OCI-LY3 (cell line): ENCODE results near the gene RMND5B.

ENCODE experiments used
- H2AFZ ChIP-seq: fragments of 200-600, 300-600 bp; shearing (Covaris generic); 2 replicates; pipeline ENCODE4 v1.6.0; 2014; ENCODE audit warnings: antibody characterized with exemption, low read depth, low read length
- H3K27ac ChIP-seq: fragments of 200-600, 300-600 bp; sonication (generic); 2 replicates; pipeline ENCODE4 v1.5.1; 2014; ENCODE audit warnings: mild to moderate bottlenecking, low read length, moderate library complexity, mixed read lengths
- H3K27me3 ChIP-seq: fragments of 200-600, 300-600 bp; sonication (generic); 2 replicates; pipeline ENCODE4 v1.6.1; 2014; ENCODE audit warnings: low read depth, low read length, mixed read lengths
- H3K36me3 ChIP-seq: fragments of 200-600, 300-600 bp; sonication (generic); replicated peaks from 2 replicates; pipeline ENCODE3; 2014; ENCODE audit warnings: low read depth, low read length, mixed read lengths
- H3K4me1 ChIP-seq: fragments of 300-600, 200-600 bp; sonication (generic); 2 replicates; pipeline ENCODE4 v1.6.1; 2014; ENCODE audit warnings: low read length, mixed read lengths
- H3K4me2 ChIP-seq: fragments of 200-600, 300-600 bp; sonication (generic); 2 replicates; pipeline ENCODE4 v1.6.1; 2014; ENCODE audit warnings: low read length, mixed read lengths
- H3K4me3 ChIP-seq: fragments of 300-600, 200-600 bp; sonication (generic); 2 replicates; pipeline ENCODE4 v1.5.1; 2014; ENCODE audit warnings: antibody characterized with exemption, mild to moderate bottlenecking, low read length, moderate library complexity
- H3K79me2 ChIP-seq: fragments of 300-600, 200-600 bp; shearing (Covaris generic); 2 replicates; pipeline ENCODE4 v1.6.1; 2014; ENCODE audit warnings: mild to moderate bottlenecking, low read length, mixed read lengths
- H3K9ac ChIP-seq: fragments of 300-600, 200-600 bp; shearing (Covaris generic); 2 replicates; pipeline ENCODE4 v1.6.0; 2014; ENCODE audit warnings: mild to moderate bottlenecking, low read length, moderate library complexity
- H3K9me3 ChIP-seq: fragments of 200-600, 300-600 bp; shearing (Covaris generic); 2 replicates; pipeline ENCODE4 v1.6.1; 2014; ENCODE audit warnings: low read length, mixed read lengths; ENCODE audit not compliant: insufficient read depth
- H4K20me1 ChIP-seq: fragments of 200-600, 300-600 bp; sonication (generic); 2 replicates; pipeline ENCODE4 v1.6.1; 2016; ENCODE audit warnings: low read length, mixed read lengths; ENCODE audit not compliant: insufficient read depth
- EZH2phosphoT487 ChIP-seq: fragments of 200-600 bp; shearing (Covaris generic); IDR thresholded peaks from 2 replicates; pipeline ENCODE4 v1.6.1; 2018; ENCODE audit warnings: antibody characterized with exemption, mixed run types, low read depth
- TF ChIP-seq, protein P1 (sequence below): fragments of 200-600, 300-600 bp; sonication (generic); IDR thresholded peaks from 2 replicates; pipeline ENCODE4 v1.5.1; 2014; ENCODE audit warnings: antibody characterized with exemption, low read length, low read depth

Gene RMND5B

DNA sequence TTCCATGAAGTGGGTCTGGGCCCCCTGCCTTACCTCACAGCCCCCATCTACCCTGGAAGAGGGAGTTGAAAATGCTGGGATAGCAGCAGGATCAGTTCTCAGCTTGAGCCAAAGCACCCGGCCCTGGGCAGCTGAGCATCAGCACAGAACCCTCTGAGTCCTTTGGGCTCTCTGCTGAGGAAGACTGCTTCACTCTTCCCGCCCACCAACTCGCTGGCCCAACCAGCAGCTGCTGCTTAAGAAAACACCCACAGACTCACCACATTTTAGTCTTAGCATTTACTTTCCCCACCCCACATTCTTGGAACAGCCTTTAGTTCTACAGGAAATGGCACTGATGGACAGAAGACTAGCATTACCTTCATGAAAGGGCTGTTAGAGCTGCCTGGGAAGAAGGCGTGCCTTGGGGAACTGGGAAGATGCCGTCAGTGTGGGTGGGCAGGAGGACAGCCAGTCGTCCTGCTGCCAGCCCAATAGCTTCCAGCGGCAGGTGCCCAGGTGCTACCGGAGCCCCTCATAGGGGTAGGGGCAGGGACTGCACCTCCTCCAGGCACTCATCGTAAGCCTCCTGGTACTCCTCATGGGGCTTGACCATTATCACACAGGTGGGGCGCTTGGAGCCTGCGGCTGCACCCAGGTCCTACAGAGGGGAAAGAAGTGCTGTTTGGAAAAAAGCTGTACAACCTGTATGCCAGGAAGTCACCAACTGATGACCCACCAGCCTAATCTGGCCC, 18.6 kb downstream of the RMND5B start:
- H3K36me3 ChIP-seq: peaks cover 57% of the 10 kb centered on the region
- H3K4me2 ChIP-seq: no peak overlapping the region
- no peak overlapping the region for H3K27ac ChIP-seq
- H3K27me3 ChIP-seq: no peaks in the 10 kb centered on the region
- H2AFZ ChIP-seq: no peak overlapping the region
- H4K20me1 ChIP-seq: no peaks in the 10 kb centered on the region
- H3K79me2 ChIP-seq: peaks cover 24% of the 10 kb centered on the region
- no peaks in the 10 kb centered on the region for H3K9me3 ChIP-seq
- no peak overlapping the region for H3K4me3 ChIP-seq
- no peak for TF ChIP-seq EZH2phosphoT487
- TF ChIP-seq, protein P1, sequence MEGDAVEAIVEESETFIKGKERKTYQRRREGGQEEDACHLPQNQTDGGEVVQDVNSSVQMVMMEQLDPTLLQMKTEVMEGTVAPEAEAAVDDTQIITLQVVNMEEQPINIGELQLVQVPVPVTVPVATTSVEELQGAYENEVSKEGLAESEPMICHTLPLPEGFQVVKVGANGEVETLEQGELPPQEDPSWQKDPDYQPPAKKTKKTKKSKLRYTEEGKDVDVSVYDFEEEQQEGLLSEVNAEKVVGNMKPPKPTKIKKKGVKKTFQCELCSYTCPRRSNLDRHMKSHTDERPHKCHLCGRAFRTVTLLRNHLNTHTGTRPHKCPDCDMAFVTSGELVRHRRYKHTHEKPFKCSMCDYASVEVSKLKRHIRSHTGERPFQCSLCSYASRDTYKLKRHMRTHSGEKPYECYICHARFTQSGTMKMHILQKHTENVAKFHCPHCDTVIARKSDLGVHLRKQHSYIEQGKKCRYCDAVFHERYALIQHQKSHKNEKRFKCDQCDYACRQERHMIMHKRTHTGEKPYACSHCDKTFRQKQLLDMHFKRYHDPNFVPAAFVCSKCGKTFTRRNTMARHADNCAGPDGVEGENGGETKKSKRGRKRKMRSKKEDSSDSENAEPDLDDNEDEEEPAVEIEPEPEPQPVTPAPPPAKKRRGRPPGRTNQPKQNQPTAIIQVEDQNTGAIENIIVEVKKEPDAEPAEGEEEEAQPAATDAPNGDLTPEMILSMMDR: no peak
- H3K9ac ChIP-seq: no peak overlapping the region
- peaks cover 15% of the 10 kb centered on the region for H3K4me1 ChIP-seq

DNA sequence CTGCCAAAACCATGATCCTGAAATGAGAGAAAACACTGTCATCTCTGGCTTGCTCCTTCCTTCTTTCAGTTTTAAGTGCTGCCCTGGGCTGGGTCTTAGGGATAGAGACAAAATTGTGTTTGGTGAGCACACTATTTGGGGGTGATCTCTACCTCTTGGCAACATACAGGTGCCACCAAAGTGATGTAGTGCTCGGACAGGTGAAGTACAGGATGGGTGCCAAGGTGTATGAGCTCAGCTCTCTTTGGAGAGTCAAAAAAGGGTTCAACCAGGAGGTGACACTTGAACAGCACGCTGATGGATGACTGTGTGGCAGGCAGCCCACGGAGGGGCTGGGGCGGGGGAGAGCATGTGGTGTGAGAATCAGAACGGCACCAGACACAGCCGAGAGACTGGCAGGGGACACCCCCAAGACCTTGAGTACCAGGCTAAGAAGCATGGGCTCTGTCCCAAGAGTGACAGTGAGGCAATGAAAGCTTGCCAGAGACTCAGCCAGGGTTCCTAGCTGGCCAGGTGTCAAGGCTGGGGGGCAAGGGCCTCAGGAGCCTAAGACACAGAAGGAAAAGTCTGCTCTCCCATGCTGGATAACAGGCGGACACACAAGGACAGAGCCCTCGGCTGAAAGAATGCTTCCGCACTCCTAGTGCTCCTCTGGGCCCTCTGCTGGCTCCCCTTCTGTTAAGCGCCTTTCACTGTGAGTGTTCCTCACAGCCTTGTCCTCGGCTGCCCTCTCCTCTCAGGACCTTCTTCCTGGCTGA, 20.3 kb downstream of the RMND5B start:
- no peak overlapping the region for H3K4me3 ChIP-seq
- no peak overlapping the region for H3K9ac ChIP-seq
- H3K9me3 ChIP-seq: no peaks in the 10 kb centered on the region
- peaks cover 14% of the 10 kb centered on the region for H3K4me1 ChIP-seq
- H3K27me3 ChIP-seq: no peaks in the 10 kb centered on the region
- H3K79me2 ChIP-seq: peaks cover 24% of the 10 kb centered on the region
- peaks cover 56% of the 10 kb centered on the region for H3K36me3 ChIP-seq
- no peak overlapping the region for H3K4me2 ChIP-seq
- no peak overlapping the region for H2AFZ ChIP-seq
- H4K20me1 ChIP-seq: no peaks in the 10 kb centered on the region
- TF ChIP-seq EZH2phosphoT487: no peak
- TF ChIP-seq, protein P1: no peak
- no peak overlapping the region for H3K27ac ChIP-seq

DNA sequence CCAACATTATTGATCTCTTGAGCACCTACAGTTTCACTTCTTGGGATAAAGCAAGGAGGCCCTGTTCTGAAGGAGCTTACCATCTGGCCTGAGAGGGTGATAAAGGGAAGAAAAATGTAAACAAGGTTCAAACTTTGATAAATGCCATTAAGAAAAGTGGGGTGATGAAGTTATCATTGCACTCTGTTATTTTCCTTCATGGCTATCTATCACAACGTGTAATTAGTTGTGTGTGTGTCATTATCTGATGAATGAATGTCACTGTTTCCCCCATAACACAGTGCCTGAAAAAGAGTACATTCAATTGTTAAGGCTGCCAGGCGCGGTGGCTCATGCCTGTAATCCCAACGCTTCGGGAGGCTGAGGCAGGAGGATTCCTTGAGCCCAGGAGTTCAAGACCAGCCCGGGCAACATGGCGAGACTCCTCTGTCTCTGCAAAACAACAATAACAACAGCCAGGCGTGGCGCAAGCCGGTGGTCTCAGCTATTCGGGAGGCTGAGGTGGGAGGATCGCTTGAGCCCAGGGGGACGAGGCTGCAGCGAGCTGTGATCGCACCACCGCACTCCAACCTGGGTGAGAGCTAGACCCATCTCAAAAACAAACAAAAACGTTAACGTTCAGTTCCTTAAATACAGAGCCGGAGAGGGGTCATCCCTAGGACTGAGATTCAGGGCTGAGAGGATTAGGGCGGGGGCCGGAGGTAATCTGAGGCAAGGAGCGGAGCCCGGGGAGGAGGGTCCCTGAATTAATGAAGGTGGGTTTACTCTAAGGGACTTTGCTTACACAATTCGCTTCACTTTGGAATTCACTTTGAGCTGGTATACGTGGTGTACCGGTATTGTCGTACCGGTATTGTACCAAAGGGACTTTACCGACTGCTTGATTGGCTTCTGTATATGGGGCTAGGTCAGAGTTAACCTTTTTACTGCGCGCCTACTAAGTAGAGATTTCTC, 22.0 kb downstream of the RMND5B start:
- H3K4me3 ChIP-seq: peak overlapping the region; percentile 91
- no peaks in the 10 kb centered on the region for H4K20me1 ChIP-seq
- 0 out of 2 replicates have a peak overlapping the region, but pooled peaks have one; percentile 30 for H3K27ac ChIP-seq
- H3K9ac ChIP-seq: peak overlapping the region; percentile 82
- TF ChIP-seq, protein P1: no peak
- TF ChIP-seq EZH2phosphoT487: no peak
- H3K27me3 ChIP-seq: no peaks in the 10 kb centered on the region
- H3K79me2 ChIP-seq: peaks cover 24% of the 10 kb centered on the region
- peaks cover 9% of the 10 kb centered on the region for H3K4me1 ChIP-seq
- H2AFZ ChIP-seq: 0 out of 2 replicates have a peak overlapping the region, but pooled peaks have one; percentile 11
- peaks cover 40% of the 10 kb centered on the region for H3K36me3 ChIP-seq
- peak overlapping the region; percentile 88 for H3K4me2 ChIP-seq
- H3K9me3 ChIP-seq: no peaks in the 10 kb centered on the region
